Stimulated activated CD8-positive, alpha-beta memory T cell treated with anti-CD3 and anti-CD28 coated beads, Interleukin-4, amount 100 ng/mL, for 24 hours (primary cell): ENCODE measurements around the gene STX1A.

ENCODE experiments used
- DNase-seq: peaks from one replicate; pipeline ENCODE4 v3.0.0-alpha.2; 2020; ENCODE audit warnings: low read depth

STX1A gene

DNA sequence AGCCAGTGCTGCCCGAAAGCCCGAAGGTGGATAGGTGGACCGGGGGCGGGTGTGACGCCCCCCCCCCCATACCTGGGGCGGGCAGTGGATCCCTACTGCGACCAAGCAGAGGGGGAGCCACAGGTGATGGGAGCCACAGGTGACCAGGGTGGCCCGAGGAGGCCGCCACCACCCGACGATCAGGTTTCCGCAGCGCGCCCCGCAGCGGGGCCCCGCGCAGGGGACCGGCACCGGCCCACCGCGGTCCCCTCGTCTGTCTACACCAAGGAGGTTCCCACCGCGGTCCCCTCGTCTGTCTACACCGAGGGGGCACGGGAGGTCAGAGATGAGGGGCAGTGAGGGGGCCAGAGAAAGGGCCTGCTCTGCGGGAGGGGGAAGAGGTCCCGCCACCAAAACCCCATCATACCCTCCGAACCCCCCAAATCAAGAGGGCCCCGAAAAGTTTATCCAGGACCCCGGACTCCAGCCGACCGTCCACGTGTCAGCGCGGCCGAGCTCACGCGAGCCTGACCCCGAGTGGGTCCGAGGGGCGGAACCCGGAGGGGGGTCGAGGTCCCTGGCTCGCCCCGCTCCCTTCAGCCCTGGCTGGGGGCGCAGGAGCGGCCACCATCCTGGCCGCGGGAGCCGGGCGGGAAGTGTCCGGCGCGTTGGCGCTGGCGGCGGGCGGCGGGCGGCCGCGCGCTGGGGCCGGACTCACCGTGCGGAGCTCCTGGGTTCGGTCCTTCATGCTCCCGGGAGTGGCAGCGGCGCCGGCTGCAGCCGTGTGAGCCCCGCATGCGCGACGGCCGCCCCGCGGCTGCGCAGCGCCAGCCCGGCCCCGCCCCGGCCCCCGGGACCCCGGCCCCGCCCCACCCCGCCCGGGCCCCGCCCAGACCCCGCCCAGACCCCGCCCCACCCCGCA lies at the start of gene STX1A:
Gene STX1A, minus strand, starts transcription at position 765 of the 901 bp plus-strand sequence. Its CDS starts 38 bp downstream, at position 727.
- DNase-seq: peak; percentile 53

- DNase-seq: no peak
Measured at GRCh38 chr7:73768641-73769480, 49.4 kb upstream of the STX1A start.

GRCh38 chr7:73766556-73767229 lies 47.2 kb upstream of the STX1A start:
- DNase-seq: no peak

GRCh38 chr7:73762659-73762999 lies 43.2 kb upstream of the STX1A start:
- no peak for DNase-seq

DNA sequence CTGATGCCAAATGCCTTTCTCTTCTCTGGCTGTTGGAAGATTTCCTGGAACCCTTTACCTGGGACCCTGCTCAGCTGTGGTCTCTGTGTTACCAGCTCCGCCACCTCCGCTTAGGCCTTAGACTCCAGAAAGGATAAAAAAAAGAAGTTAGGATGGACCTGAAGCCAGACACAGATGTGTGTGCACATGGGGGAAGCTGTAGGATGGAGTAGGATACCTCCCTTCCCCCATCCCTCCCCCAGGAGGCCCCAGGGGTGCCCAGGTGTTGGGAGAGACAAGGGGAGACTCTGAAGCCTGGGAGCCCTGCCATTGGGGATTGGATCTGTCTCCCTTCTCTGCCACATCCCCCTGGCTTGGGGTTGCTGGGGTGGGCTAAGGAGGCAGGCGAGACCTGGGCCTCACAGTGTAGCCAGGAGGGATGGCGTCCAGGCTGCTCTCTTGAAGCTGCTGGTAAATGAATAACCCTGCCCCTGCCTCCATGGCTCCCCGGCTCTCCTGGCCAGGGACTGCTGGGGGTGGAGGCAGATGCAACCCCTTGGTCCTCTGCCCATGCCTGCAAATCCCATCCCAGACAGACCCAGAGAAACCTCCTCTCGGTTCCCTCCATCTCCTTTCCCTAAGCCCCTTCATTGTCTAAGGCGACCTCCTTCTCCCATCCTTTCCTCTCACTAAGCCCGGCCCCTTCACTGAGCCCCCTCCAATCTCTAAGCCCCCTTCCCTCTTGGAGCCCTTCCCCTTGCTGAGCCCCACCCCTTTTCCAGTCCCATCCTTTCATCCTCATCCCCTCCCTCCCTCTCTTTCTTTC lies 42.6 kb upstream of the STX1A start:
- no peak for DNase-seq

GRCh38 chr7:73758581-73759138 lies 39.2 kb upstream of the STX1A start:
- DNase-seq: no peak

- DNase-seq: no peak
Measured at GRCh38 chr7:73749931-73750776, 30.7 kb upstream of the STX1A start.

GRCh38 chr7:73746378-73746777 lies 26.9 kb upstream of the STX1A start:
- DNase-seq: no peak

DNA sequence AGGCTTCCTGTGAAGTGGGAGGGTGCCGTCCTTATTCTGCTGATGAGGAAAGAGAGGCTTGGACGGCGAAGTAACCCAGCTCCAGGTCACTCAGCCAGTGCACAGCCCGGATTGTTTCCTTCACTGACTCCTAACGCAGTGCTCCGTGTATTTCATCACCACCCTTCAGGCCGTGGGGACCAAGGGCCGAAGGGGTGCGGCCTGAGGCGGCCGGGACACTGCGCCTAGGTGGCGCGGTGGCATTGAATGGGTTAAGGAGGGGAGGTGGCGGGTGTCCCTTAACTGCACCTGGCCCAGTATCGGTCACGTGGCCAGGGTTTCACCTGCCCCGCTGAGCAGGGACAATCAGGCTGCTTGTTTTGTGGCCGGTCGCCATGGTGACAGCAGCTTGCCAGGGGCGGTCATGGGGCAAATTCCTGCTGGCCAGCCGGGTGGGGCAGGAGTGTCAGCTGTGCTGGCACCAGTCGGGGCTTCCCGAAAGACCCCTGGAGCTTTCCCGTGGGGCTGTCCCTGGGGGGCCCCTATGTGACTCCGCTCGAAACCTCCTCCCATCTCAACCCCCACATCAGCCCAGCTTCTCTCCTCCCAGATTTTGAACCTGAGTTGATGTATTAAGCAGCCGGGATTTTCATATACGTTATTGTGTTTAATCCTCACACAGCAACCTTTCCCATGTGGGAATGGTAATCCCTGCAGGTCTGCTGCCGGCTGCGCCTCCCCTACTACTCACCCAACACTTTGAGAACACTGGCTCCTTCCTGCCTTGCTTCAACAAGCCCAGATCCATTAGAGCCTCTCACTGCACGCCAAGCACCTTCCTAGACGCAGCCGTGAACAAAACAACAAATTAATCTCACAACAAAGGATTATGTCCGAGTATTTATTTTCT lies 23.5 kb upstream of the STX1A start:
- DNase-seq: no peak

GRCh38 chr7:73742338-73742752 lies 22.9 kb upstream of the STX1A start:
- DNase-seq: no peak

DNA sequence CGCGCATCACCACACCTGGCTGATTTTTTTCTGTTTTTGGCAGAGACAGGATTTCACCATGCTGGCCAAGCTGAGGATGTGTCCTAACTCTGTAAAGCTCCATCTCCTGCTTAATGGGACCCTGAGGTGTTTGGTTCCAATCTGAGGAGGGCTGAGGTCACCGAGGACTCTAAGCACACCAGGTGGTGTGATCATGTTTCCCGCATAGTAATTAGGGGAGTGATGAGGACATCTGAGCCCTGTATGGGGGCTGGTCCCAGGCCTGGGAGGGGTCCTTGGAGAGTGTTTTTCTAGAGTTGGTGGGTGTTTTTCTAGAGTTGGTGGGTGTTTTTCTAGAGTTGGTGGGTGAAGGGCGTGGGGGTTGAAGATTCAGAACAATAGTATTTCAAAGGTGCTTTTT lies 22.1 kb upstream of the STX1A start:
- DNase-seq: no peak

GRCh38 chr7:73740771-73741170 lies 21.3 kb upstream of the STX1A start:
- no peak for DNase-seq

DNA sequence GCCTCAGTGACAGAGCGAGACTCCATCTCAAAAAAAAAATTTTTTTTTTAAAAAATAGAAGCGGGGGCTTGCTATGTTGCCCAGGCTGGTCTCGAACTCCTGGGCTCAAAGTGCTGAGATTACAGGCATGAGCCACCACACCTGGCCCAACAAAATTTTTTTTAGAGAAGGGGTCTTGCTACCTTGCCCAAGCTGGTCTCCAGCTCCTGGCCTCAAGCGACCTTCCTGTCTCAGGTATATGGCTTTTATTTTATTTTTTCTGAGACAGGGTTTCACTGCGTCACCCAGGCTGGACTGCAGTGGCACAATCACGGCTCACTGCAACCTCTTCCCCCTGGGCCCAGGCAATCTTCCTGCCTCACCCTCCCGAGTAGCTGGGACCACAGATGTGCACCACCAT lies 20.7 kb upstream of the STX1A start:
- no peak for DNase-seq

DNA sequence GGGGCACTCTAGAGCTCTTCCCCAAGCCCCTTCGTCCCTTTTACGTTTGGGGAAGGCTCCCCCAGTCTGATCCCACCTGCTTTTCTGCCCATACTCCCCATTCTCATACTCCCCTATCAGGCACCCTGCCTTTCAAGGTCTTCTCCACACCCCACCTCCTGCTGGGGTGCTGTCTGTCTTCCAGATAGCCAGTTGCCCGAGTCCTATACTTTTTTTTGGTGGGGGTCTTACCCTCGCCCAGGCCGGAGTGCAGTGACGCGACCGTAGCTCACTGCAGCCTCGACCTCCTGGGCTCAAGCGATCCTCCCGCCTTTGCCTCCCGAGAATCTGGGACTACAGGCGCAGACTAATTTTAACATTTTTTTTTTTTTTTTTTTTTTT lies 19.9 kb upstream of the STX1A start:
- no peak for DNase-seq

DNA sequence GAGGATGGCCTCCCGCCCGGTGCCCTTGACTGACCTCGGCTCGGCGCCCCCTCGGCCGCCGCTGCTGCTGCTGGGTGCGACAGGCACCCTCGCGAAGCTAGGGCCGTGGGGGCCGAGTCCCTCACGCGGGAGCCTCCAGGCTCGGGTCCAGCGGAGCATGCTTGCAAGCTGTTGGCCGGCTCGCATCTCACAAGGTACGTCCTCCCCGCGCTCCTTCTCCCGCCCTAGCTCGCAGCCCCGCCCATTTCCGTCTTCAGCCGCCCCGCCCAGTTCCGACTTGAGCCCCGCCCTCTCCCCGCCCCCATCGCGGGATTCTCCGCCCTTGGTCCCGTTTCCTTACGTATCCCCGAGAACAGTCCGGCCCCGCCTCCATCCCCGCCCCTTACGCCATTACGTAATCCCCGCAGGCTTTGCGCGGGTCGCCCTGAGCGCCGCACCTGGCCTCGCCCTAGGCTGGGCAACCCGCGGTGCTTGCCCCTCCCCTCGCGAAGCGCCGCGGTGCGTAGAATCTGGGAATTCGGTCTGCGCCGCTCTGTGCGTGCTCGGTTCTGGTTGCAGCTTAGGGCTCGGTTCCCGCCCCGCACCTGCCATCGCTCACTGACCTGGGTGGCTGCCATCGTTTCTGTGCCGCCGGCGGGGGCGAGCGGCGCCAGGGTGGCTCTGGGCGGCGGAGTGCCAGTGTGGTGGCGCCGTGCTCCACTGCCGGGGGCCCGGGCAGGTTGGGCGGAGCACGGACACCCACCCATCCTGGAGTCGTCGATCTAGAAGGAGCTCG lies 19.3 kb upstream of the STX1A start, which contains the start of gene ABHD11:
Gene ABHD11, minus strand, starts transcription at position 191 of the 775 bp plus-strand sequence. Its CDS starts 32 bp downstream, at position 159.
- DNase-seq: peak; percentile 97

DNA sequence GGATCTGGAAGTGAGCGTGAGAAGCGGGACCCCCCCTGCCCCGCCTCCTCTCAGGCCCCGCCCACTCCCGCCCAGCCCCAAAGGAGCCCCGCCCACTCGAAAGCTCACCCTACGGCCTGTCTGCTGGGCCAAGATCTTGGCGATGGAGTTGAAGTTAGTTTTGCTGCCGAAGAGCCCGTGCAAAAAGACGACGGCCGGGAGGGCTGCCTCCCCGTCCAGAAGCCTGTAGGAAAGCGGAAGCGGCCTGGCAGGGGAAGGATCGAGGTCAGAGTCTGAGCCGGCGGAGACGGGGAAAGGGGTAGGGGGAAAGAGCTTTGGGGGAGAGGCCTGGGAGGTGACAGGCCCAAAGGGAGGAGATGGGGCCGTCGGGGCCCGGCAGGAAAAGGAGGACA lies 18.7 kb upstream of the STX1A start:
- peak; percentile 52 for DNase-seq

- no peak for DNase-seq
Measured at GRCh38 chr7:73737491-73738219, 18.2 kb upstream of the STX1A start.

- no peak for DNase-seq
Measured at GRCh38 chr7:73736885-73737284, 17.4 kb upstream of the STX1A start.
